Mesothelial cell of epicardium (in vitro differentiated cells): ENCODE data around the gene KRT6C. TPM values are rescaled to one million over a fixed set of nuclear protein-coding genes. Genes with fewer than 3 reads are reported as not detected.
"Not testable (repeated sequence)": the region's sequence is repeated elsewhere in the genome, so short reads cannot be mapped to it uniquely, and the experiment has no call there.

Experiments
- DNase-seq, 2 experiments: peaks; one replicate each; pipeline ENCODE4 v3.0.0; 2021; ENCODE audit warnings: low spot score in 2 of 2; ENCODE audit not compliant: unreplicated experiment in 2 of 2
- H3K27ac Mint-ChIP-seq: 2 replicates; pipeline ENCODE4 v1.8.0; 2021; ENCODE audit warnings: mixed read lengths
- H3K27me3 Mint-ChIP-seq: 2 replicates; pipeline ENCODE4 v1.8.0; 2021; ENCODE audit warnings: low read depth, mixed read lengths
- H3K36me3 Mint-ChIP-seq: 2 replicates; pipeline ENCODE4 v1.8.0; 2021; ENCODE audit warnings: mixed read lengths
- H3K4me1 Mint-ChIP-seq: 2 replicates; pipeline ENCODE4 v1.8.0; 2021; ENCODE audit warnings: mixed read lengths
- H3K4me3 Mint-ChIP-seq: 2 replicates; pipeline ENCODE4 v1.8.0; 2021; ENCODE audit warnings: mild to moderate bottlenecking, moderate library complexity, mixed read lengths
- H3K9me3 Mint-ChIP-seq: 2 replicates; pipeline ENCODE4 v1.8.0; 2021; ENCODE audit warnings: mixed read lengths
- CTCF ChIP-seq: fragments of 200-600 bp; sonication (generic); IDR thresholded peaks from one replicate; pipeline ENCODE4 v1.5.0; 2021; ENCODE audit warnings: antibody characterized with exemption; ENCODE audit not compliant: unreplicated experiment
- total RNA-seq: library from RNA; stranded (reverse); gene quantifications from 3 replicates; pipeline ENCODE4 v1.2.1, GENCODE V29; 2021

Gene KRT6C
- total RNA-seq, 1 donor from 2014 or later, result not detected

GRCh38 chr12:52502877-52503276, 29.3 kb upstream of the KRT6C start:
- Mint-ChIP-seq H3K4me3 (no peak overlapping the region), H3K9me3 (peaks cover 20% of the 10 kb centered on the region), H3K36me3 (no peaks in the 10 kb centered on the region), H3K27me3 (peaks cover 5% of the 10 kb centered on the region), H3K27ac (no peak overlapping the region), H3K4me1 (no peaks in the 10 kb centered on the region)
- no peak for DNase-seq
- no peak for TF ChIP-seq CTCF

GRCh38 chr12:52501490-52501889, 27.9 kb upstream of the KRT6C start:
- no peak for DNase-seq
- H3K36me3 Mint-ChIP-seq, result no peaks in the 10 kb centered on the region
- no peak for TF ChIP-seq CTCF
- H3K27me3 Mint-ChIP-seq, result peaks cover 1% of the 10 kb centered on the region
- no peak overlapping the region for H3K4me3 Mint-ChIP-seq
- no peak overlapping the region for H3K27ac Mint-ChIP-seq
- peaks cover 4% of the 10 kb centered on the region for H3K4me1 Mint-ChIP-seq
- H3K9me3 Mint-ChIP-seq, result peaks cover 20% of the 10 kb centered on the region

GRCh38 chr12:52500574-52500973, 27.0 kb upstream of the KRT6C start:
- not testable (repeated sequence) for DNase-seq, H3K4me3 Mint-ChIP-seq, H3K27ac Mint-ChIP-seq, H3K36me3 Mint-ChIP-seq, H3K27me3 Mint-ChIP-seq
- Mint-ChIP-seq H3K9me3 (peaks cover 20% of the 10 kb centered on the region), H3K4me1 (peaks cover 14% of the 10 kb centered on the region)

- no peak for TF ChIP-seq CTCF
- Mint-ChIP-seq H3K36me3 (no peaks in the 10 kb centered on the region), H3K4me1 (peaks cover 20% of the 10 kb centered on the region), H3K4me3 (no peak overlapping the region), H3K9me3 (peaks cover 20% of the 10 kb centered on the region), H3K27ac (no peak overlapping the region), H3K27me3 (peaks cover 1% of the 10 kb centered on the region)
- no peak for DNase-seq
Measured at GRCh38 chr12:52499806-52500560, 26.4 kb upstream of the KRT6C start.

GRCh38 chr12:52498946-52499345, 25.3 kb upstream of the KRT6C start:
- Mint-ChIP-seq H3K4me3 (no peak overlapping the region), H3K9me3 (peaks cover 20% of the 10 kb centered on the region), H3K27me3 (peaks cover 6% of the 10 kb centered on the region), H3K36me3 (no peaks in the 10 kb centered on the region), H3K27ac (no peak overlapping the region), H3K4me1 (peaks cover 23% of the 10 kb centered on the region)
- no peak for TF ChIP-seq CTCF
- DNase-seq, result no peak

- H3K9me3 Mint-ChIP-seq, result peaks cover 15% of the 10 kb centered on the region
- peaks cover 16% of the 10 kb centered on the region for H3K27me3 Mint-ChIP-seq
- H3K27ac Mint-ChIP-seq, result no peak overlapping the region
- DNase-seq, result no peak
- no peak for TF ChIP-seq CTCF
- H3K4me1 Mint-ChIP-seq, result peaks cover 23% of the 10 kb centered on the region
- no peaks in the 10 kb centered on the region for H3K36me3 Mint-ChIP-seq
- H3K4me3 Mint-ChIP-seq, result no peak overlapping the region
Measured at GRCh38 chr12:52497975-52498374, 24.4 kb upstream of the KRT6C start.
